Measurements from ENCODE around the gene EPB41L1.

EPB41L1 gene

GRCh38 chr20:36268440-36269342, 114.2 kb downstream of the EPB41L1 start:
- Histone ChIP-seq H3K4me1 (no peaks in the 10 kb centered on the region), H3K27me3 (peaks cover 0 to 16% of the 10 kb centered on the region in 2 donors), H3K9me3 (no peaks in the 10 kb centered on the region), H3K27ac (no peak overlapping the region), H3K36me3 (no peaks in the 10 kb centered on the region), H3K4me3 (no peak overlapping the region)
- DNase-seq = no peak
- no peak for TF ChIP-seq CTCF (IDR thresholded peaks at IDR 0.05)
- intact Hi-C loops (cut with DNase I; ENCODE audit: low total_unique reads) = no loop called here

- Histone ChIP-seq H3K27me3 (peaks cover 0 to 21% of the 10 kb centered on the region in 2 donors), H3K9me3 (no peaks in the 10 kb centered on the region), H3K27ac (no peak overlapping the region), H3K4me3 (no peak overlapping the region), H3K4me1 (no peaks in the 10 kb centered on the region), H3K36me3 (no peaks in the 10 kb centered on the region)
- no peak for TF ChIP-seq CTCF (IDR thresholded peaks at IDR 0.05)
- intact Hi-C loops (cut with DNase I; ENCODE audit: low total_unique reads) = no loop called here
- DNase-seq = no peak
Measured at GRCh38 chr20:36269507-36269906, 115.0 kb downstream of the EPB41L1 start.

GRCh38 chr20:36270744-36271638, 116.5 kb downstream of the EPB41L1 start:
- H3K36me3 ChIP-seq = no peaks in the 10 kb centered on the region
- TF ChIP-seq CTCF (IDR thresholded peaks at IDR 0.05) = no peak
- intact Hi-C loops (cut with DNase I; ENCODE audit: low total_unique reads) = no loop called here
- no peak overlapping the region for H3K27ac ChIP-seq
- no peaks in the 10 kb centered on the region for H3K9me3 ChIP-seq
- H3K27me3 ChIP-seq = peaks cover 0 to 32% of the 10 kb centered on the region in 2 donors
- no peak for DNase-seq
- H3K4me1 ChIP-seq = no peaks in the 10 kb centered on the region
- no peak overlapping the region for H3K4me3 ChIP-seq

GRCh38 chr20:36271639-36272546, 117.4 kb downstream of the EPB41L1 start:
- no peak for DNase-seq
- Histone ChIP-seq H3K4me1 (no peaks in the 10 kb centered on the region), H3K9me3 (no peaks in the 10 kb centered on the region), H3K36me3 (no peaks in the 10 kb centered on the region), H3K27ac (no peak overlapping the region), H3K27me3 (peaks cover 0 to 35% of the 10 kb centered on the region in 2 donors), H3K4me3 (no peak overlapping the region)
- TF ChIP-seq CTCF (IDR thresholded peaks at IDR 0.05) = no peak
- intact Hi-C loops (cut with DNase I; ENCODE audit: low total_unique reads) = no loop called here
